Measurements from ENCODE around the gene CNNM2.

The CNNM2 gene

GRCh38 chr10:102880256-102880655, 37.8 kb upstream of the CNNM2 start:
- H3K4me3 ChIP-seq (replicated peaks; ENCODE audit: insufficient read depth, low read length) = no peak overlapping the region
- H3K27ac ChIP-seq (replicated peaks) = no peak overlapping the region
- no peaks in the 10 kb centered on the region for H3K27me3 ChIP-seq (ENCODE audit: insufficient read depth, poor library complexity, severe bottlenecking)
- TF ChIP-seq POLR2AphosphoS5 (IDR thresholded peaks at IDR 0.05; ENCODE audit: low read depth) = no peak
- TF ChIP-seq, protein P1, sequence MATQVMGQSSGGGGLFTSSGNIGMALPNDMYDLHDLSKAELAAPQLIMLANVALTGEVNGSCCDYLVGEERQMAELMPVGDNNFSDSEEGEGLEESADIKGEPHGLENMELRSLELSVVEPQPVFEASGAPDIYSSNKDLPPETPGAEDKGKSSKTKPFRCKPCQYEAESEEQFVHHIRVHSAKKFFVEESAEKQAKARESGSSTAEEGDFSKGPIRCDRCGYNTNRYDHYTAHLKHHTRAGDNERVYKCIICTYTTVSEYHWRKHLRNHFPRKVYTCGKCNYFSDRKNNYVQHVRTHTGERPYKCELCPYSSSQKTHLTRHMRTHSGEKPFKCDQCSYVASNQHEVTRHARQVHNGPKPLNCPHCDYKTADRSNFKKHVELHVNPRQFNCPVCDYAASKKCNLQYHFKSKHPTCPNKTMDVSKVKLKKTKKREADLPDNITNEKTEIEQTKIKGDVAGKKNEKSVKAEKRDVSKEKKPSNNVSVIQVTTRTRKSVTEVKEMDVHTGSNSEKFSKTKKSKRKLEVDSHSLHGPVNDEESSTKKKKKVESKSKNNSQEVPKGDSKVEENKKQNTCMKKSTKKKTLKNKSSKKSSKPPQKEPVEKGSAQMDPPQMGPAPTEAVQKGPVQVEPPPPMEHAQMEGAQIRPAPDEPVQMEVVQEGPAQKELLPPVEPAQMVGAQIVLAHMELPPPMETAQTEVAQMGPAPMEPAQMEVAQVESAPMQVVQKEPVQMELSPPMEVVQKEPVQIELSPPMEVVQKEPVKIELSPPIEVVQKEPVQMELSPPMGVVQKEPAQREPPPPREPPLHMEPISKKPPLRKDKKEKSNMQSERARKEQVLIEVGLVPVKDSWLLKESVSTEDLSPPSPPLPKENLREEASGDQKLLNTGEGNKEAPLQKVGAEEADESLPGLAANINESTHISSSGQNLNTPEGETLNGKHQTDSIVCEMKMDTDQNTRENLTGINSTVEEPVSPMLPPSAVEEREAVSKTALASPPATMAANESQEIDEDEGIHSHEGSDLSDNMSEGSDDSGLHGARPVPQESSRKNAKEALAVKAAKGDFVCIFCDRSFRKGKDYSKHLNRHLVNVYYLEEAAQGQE (IDR thresholded peaks at IDR 0.05; ENCODE audit: insufficient replicate concordance, low read depth) = no peak
- TF ChIP-seq CTCF (IDR thresholded peaks at IDR 0.05; ENCODE audit: insufficient read depth, low read length) = no peak
- no peak for TF ChIP-seq GABPA (IDR thresholded peaks at IDR 0.05; ENCODE audit: low read depth)
- no peak for TF ChIP-seq SPI1 (IDR thresholded peaks at IDR 0.05; ENCODE audit: borderline replicate concordance, low read depth)
- DNase-seq (ENCODE audit: low read depth in 1 of 2, low spot score in 1 of 2) = no peak

GRCh38 chr10:102888048-102888447, 30.0 kb upstream of the CNNM2 start:
- no peak overlapping the region for H3K27ac ChIP-seq (replicated peaks)
- no peak overlapping the region for H3K4me3 ChIP-seq (replicated peaks; ENCODE audit: insufficient read depth, low read length)
- TF ChIP-seq SPI1 (IDR thresholded peaks at IDR 0.05; ENCODE audit: borderline replicate concordance, low read depth) (no peak), CTCF (IDR thresholded peaks at IDR 0.05; ENCODE audit: insufficient read depth, low read length) (no peak), POLR2AphosphoS5 (IDR thresholded peaks at IDR 0.05; ENCODE audit: low read depth) (no peak), GABPA (IDR thresholded peaks at IDR 0.05; ENCODE audit: low read depth) (no peak)
- TF ChIP-seq, protein P1 (IDR thresholded peaks at IDR 0.05; ENCODE audit: insufficient replicate concordance, low read depth) = no peak
- no peaks in the 10 kb centered on the region for H3K27me3 ChIP-seq (ENCODE audit: insufficient read depth, poor library complexity, severe bottlenecking)
- no peak for DNase-seq (ENCODE audit: low read depth in 1 of 2, low spot score in 1 of 2)

- no peaks in the 10 kb centered on the region for H3K27me3 ChIP-seq (ENCODE audit: insufficient read depth, poor library complexity, severe bottlenecking)
- no peak for TF ChIP-seq POLR2AphosphoS5 (IDR thresholded peaks at IDR 0.05; ENCODE audit: low read depth)
- TF ChIP-seq, protein P1 (IDR thresholded peaks at IDR 0.05; ENCODE audit: insufficient replicate concordance, low read depth) = no peak
- no peak for TF ChIP-seq SPI1 (IDR thresholded peaks at IDR 0.05; ENCODE audit: borderline replicate concordance, low read depth)
- no peak for TF ChIP-seq CTCF (IDR thresholded peaks at IDR 0.05; ENCODE audit: insufficient read depth, low read length)
- TF ChIP-seq GABPA (IDR thresholded peaks at IDR 0.05; ENCODE audit: low read depth) = no peak
- no peak overlapping the region for H3K4me3 ChIP-seq (replicated peaks; ENCODE audit: insufficient read depth, low read length)
- DNase-seq (ENCODE audit: low read depth in 1 of 2, low spot score in 1 of 2) = no peak
- no peak overlapping the region for H3K27ac ChIP-seq (replicated peaks)
Measured at GRCh38 chr10:102894466-102895213, 23.5 kb upstream of the CNNM2 start.
